HG03457 (cell line): ENCODE results near the gene MTMR1.
A peak's percentile ranks its signal among the peaks of the same experiment; 100 is the strongest.

Experiments used
- ATAC-seq: cut with Tn5 transposase; IDR thresholded peaks from one replicate; pipeline ENCODE4 v1.9.1; 2021; ENCODE audit warnings: moderate number of reproducible peaks; ENCODE audit not compliant: unreplicated experiment

The MTMR1 gene

GRCh38 chrX:150692831-150693724, at the start of gene MTMR1:
TSS of gene MTMR1 (plus strand) at chrX:150693396. CDS start at chrX:150693531, 135 bp downstream.
- ATAC-seq, result peak; percentile 30

GRCh38 chrX:150643958-150644357, 49.2 kb upstream of the MTMR1 start:
- no peak for ATAC-seq

GRCh38 chrX:150644422-150644821, 48.8 kb upstream of the MTMR1 start:
- no peak for ATAC-seq

- ATAC-seq, result no peak
Measured at GRCh38 chrX:150647331-150647730, 45.9 kb upstream of the MTMR1 start.

- ATAC-seq, result no peak
Measured at GRCh38 chrX:150648296-150648940, 44.8 kb upstream of the MTMR1 start.

GRCh38 chrX:150649096-150649870, 43.9 kb upstream of the MTMR1 start:
- no peak for ATAC-seq

GRCh38 chrX:150651906-150652305, 41.3 kb upstream of the MTMR1 start:
- no peak for ATAC-seq

GRCh38 chrX:150655788-150656187, 37.4 kb upstream of the MTMR1 start:
- ATAC-seq, result no peak

- no peak for ATAC-seq
Measured at GRCh38 chrX:150663073-150663472, 30.1 kb upstream of the MTMR1 start.

GRCh38 chrX:150664290-150664689, 28.9 kb upstream of the MTMR1 start:
- ATAC-seq, result no peak

- no peak for ATAC-seq
Measured at GRCh38 chrX:150676221-150676620, 17.0 kb upstream of the MTMR1 start.

GRCh38 chrX:150680974-150681373, 12.2 kb upstream of the MTMR1 start:
- no peak for ATAC-seq

GRCh38 chrX:150683112-150683511, 10.1 kb upstream of the MTMR1 start:
- ATAC-seq, result no peak

GRCh38 chrX:150683536-150684146, 9.6 kb upstream of the MTMR1 start:
- ATAC-seq, result no peak

GRCh38 chrX:150688911-150689451, 4.2 kb upstream of the MTMR1 start:
- ATAC-seq, result no peak

- ATAC-seq, result no peak
Measured at GRCh38 chrX:150690126-150690525, 3.1 kb upstream of the MTMR1 start.

GRCh38 chrX:150692296-150692695, 900 bp upstream of the MTMR1 start:
- ATAC-seq, result no peak

GRCh38 chrX:150693725-150694574, 754 bp downstream of the MTMR1 start:
- peak; percentile 67 for ATAC-seq

GRCh38 chrX:150694738-150695410, 1.7 kb downstream of the MTMR1 start:
- ATAC-seq, result no peak
